Measurements from ENCODE around the gene TMTC2. TPM values are rescaled to one million over a fixed set of nuclear protein-coding genes. Genes with fewer than 3 reads are reported as not detected.

TMTC2 gene
- total RNA-seq, 2 experiments from 2014 or later: 1.8 to 2.1 TPM

DNA sequence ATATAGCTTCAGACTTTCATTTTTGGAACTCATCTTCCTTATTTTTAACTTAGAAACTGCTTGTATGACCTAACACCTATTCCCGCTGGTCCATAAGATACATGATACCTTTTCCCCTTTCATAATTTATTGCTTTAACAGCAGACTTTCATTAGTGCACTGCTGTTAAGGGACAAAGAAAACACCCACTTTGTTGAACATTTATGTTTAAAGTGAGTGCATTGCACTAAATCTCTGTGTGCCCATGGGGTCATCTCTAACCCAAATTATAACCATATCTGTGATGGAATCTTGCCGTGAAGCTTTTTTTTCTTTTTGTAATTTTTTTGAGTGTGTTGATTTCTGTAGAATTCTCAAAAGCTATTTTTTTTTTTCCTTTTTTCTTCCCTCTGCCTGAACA lies 261.8 kb downstream of the TMTC2 start:
- Histone ChIP-seq H3K9me3 (ENCODE audit: control insufficient read depth in 1 of 2, insufficient read depth in 1 of 2, low read length in 2 of 2) (peaks cover 0 to 4% of the 10 kb centered on the region in 2 experiments), H3K4me3 (ENCODE audit: low read length) (no peak overlapping the region), H3K36me3 (ENCODE audit: insufficient read depth, low read length) (no peaks in the 10 kb centered on the region), H3K4me1 (ENCODE audit: insufficient read depth, low read length) (no peaks in the 10 kb centered on the region), H3K27me3 (ENCODE audit: control insufficient read depth in 1 of 2, insufficient read depth in 2 of 2, low read length in 2 of 2) (no peaks in the 10 kb centered on the region), H3K27ac (ENCODE audit: low read depth in 1 of 2, low read length in 2 of 2) (no peak overlapping the region)
- ChIA-PET CTCF (no interaction called here), POLR2A (no interaction called here)
- no peaks in the 10 kb centered on the region for H3K36me3 Mint-ChIP-seq (ENCODE audit: low read depth)
- no peaks in the 10 kb centered on the region for H3K4me1 Mint-ChIP-seq (ENCODE audit: low read depth)
- no peak for ATAC-seq (ENCODE audit: poor library complexity)
- DNase-seq: no peak
- H3K27me3 Mint-ChIP-seq: no peaks in the 10 kb centered on the region
- no peak overlapping the region for H3K4me3 Mint-ChIP-seq
- no peaks in the 10 kb centered on the region for H3K9me3 Mint-ChIP-seq
- intact Hi-C loops (cut with DNase I, micrococcal nuclease): no loop called here
- TF ChIP-seq, protein P1, sequence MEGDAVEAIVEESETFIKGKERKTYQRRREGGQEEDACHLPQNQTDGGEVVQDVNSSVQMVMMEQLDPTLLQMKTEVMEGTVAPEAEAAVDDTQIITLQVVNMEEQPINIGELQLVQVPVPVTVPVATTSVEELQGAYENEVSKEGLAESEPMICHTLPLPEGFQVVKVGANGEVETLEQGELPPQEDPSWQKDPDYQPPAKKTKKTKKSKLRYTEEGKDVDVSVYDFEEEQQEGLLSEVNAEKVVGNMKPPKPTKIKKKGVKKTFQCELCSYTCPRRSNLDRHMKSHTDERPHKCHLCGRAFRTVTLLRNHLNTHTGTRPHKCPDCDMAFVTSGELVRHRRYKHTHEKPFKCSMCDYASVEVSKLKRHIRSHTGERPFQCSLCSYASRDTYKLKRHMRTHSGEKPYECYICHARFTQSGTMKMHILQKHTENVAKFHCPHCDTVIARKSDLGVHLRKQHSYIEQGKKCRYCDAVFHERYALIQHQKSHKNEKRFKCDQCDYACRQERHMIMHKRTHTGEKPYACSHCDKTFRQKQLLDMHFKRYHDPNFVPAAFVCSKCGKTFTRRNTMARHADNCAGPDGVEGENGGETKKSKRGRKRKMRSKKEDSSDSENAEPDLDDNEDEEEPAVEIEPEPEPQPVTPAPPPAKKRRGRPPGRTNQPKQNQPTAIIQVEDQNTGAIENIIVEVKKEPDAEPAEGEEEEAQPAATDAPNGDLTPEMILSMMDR (IDR thresholded peaks at IDR 0.05): no peak
- no peak overlapping the region for H3K27ac Mint-ChIP-seq

DNA sequence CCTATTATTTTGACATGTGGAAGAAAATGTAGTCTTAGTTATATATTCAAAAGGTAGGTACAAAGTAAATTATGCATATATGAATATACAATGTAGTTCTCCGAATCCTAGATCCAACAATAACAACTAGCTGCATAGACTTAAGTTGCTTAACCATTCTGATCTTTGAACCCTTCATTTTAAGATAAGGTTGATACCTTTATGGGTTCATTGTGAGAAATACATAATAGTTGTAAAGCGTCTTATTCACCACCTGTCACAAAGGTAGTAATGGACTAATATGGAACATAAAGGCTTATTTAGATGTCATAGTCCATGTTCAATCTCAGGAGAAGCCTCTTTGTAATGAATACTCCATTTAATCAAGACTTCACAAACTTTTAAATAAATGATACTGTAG lies 263.6 kb downstream of the TMTC2 start:
- CTCF ChIA-PET: no interaction called here
- peaks cover 0 to 4% of the 10 kb centered on the region in 2 experiments for H3K9me3 ChIP-seq (ENCODE audit: control insufficient read depth in 1 of 2, insufficient read depth in 1 of 2, low read length in 2 of 2)

DNA sequence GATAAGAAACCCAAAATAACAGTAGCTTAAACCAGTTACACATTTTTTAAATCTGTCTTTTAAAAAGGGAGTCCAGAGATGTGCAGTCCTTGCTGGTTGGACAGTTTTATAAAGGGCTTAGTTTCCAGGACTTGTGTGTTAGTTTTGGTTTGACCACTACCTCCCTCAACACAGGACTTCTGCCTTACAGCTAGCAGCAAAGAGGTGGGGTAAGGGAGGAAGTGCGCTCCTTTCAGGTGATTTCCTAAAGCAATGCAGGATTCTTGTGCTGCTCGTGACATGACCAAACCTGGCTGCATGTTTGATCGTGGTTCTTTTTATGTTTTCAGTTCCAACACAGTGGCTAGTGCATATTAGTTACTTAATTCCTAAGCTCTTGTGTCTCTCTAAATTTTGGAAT lies 266.2 kb downstream of the TMTC2 start:
- POLR2A ChIA-PET: no interaction called here
- H3K27me3 Mint-ChIP-seq: no peaks in the 10 kb centered on the region
- H3K27ac ChIP-seq (ENCODE audit: low read depth in 1 of 2, low read length in 2 of 2): no peak overlapping the region

More for the DNA sequence above, 263.6 kb downstream of the TMTC2 start:
- no peak overlapping the region for H3K27ac Mint-ChIP-seq
- Histone ChIP-seq H3K27me3 (ENCODE audit: control insufficient read depth in 1 of 2, insufficient read depth in 2 of 2, low read length in 2 of 2) (no peaks in the 10 kb centered on the region), H3K4me1 (ENCODE audit: insufficient read depth, low read length) (no peaks in the 10 kb centered on the region), H3K27ac (ENCODE audit: low read depth in 1 of 2, low read length in 2 of 2) (no peak overlapping the region), H3K4me3 (ENCODE audit: low read length) (no peak overlapping the region), H3K36me3 (ENCODE audit: insufficient read depth, low read length) (no peaks in the 10 kb centered on the region)
- H3K4me3 Mint-ChIP-seq: no peak overlapping the region
- H3K9me3 Mint-ChIP-seq: peaks cover 2% of the 10 kb centered on the region
- no peaks in the 10 kb centered on the region for H3K4me1 Mint-ChIP-seq (ENCODE audit: low read depth)
- DNase-seq (no peak), ATAC-seq (ENCODE audit: poor library complexity) (no peak)
- TF ChIP-seq, protein P1 (IDR thresholded peaks at IDR 0.05): no peak
- intact Hi-C loops (cut with DNase I, micrococcal nuclease): no loop called here
- H3K27me3 Mint-ChIP-seq: no peaks in the 10 kb centered on the region
- H3K36me3 Mint-ChIP-seq (ENCODE audit: low read depth): no peaks in the 10 kb centered on the region
- POLR2A ChIA-PET: no interaction called here

More for the DNA sequence above, 266.2 kb downstream of the TMTC2 start:
- Mint-ChIP-seq H3K4me3 (no peak overlapping the region), H3K36me3 (ENCODE audit: low read depth) (no peaks in the 10 kb centered on the region), H3K27ac (no peak overlapping the region), H3K9me3 (peaks cover 4% of the 10 kb centered on the region), H3K4me1 (ENCODE audit: low read depth) (no peaks in the 10 kb centered on the region)
- no peaks in the 10 kb centered on the region for H3K4me1 ChIP-seq (ENCODE audit: insufficient read depth, low read length)
- ATAC-seq (ENCODE audit: poor library complexity): no peak
- TF ChIP-seq, protein P1 (IDR thresholded peaks at IDR 0.05): no peak
- H3K4me3 ChIP-seq (ENCODE audit: low read length): no peak overlapping the region
- no peaks in the 10 kb centered on the region for H3K27me3 ChIP-seq (ENCODE audit: control insufficient read depth in 1 of 2, insufficient read depth in 2 of 2, low read length in 2 of 2)
- H3K36me3 ChIP-seq (ENCODE audit: insufficient read depth, low read length): no peaks in the 10 kb centered on the region
- H3K9me3 ChIP-seq (ENCODE audit: control insufficient read depth in 1 of 2, insufficient read depth in 1 of 2, low read length in 2 of 2): no peaks in the 10 kb centered on the region
- CTCF ChIA-PET: no interaction called here
- no peak for DNase-seq
- intact Hi-C loops (cut with DNase I, micrococcal nuclease): no loop called here

All from CD4-positive, alpha-beta T cell (primary cell).